Inferior parietal cortex (tissue), 1 donor: ENCODE measurements around the gene DLST.
"Not testable (repeated sequence)": the region's sequence is repeated elsewhere in the genome, so short reads cannot be mapped to it uniquely, and the experiment has no call there.

Source experiments
- DNase-seq: peaks from one replicate; pipeline ENCODE4 v3.0.0-alpha.2; 2016; ENCODE audit errors: extremely low spot score

The DLST gene

DNA sequence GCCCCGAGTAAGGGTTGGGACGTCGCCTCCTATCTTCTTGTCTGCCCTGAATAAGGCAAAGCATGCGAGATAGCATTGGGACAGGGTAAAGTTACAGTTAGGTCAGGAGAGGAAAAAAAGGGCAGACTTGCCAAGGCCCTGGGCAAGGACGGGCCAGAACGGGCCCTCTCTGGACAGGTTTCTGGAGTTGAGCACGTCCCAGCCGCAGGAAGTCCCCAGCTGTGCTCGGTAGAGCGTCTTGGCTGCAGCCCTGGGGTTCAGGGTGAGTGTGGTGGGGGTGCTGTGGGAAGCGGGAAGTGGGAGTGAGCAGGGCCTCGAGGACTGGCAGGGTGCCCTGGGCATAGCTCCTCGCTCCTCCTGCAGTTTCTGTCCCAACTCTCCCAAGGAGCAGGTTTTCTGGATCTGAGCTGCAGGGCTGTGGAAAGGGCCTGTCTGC, 35.9 kb downstream of the DLST start:
- no peak for DNase-seq

DNA sequence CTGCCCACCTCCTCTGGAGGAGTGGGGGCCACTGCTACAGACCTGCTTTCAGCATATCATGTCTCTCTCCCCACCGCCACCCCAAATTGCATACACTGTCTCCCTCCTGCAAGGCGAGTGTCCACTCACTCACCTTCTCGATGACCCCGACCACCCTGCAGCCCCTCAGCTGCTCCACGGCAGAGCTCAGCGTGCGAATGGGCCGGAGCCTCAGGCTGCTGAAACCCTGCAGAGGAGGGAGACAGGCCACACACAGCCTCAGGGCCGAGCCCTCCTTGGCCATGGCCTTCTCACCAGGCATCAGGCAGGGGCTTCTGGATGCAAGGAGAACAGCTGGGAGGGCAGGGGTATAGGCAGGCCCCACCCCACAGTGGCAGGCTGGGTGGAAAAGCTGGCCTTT, 36.7 kb downstream of the DLST start:
- no peak for DNase-seq

DNA sequence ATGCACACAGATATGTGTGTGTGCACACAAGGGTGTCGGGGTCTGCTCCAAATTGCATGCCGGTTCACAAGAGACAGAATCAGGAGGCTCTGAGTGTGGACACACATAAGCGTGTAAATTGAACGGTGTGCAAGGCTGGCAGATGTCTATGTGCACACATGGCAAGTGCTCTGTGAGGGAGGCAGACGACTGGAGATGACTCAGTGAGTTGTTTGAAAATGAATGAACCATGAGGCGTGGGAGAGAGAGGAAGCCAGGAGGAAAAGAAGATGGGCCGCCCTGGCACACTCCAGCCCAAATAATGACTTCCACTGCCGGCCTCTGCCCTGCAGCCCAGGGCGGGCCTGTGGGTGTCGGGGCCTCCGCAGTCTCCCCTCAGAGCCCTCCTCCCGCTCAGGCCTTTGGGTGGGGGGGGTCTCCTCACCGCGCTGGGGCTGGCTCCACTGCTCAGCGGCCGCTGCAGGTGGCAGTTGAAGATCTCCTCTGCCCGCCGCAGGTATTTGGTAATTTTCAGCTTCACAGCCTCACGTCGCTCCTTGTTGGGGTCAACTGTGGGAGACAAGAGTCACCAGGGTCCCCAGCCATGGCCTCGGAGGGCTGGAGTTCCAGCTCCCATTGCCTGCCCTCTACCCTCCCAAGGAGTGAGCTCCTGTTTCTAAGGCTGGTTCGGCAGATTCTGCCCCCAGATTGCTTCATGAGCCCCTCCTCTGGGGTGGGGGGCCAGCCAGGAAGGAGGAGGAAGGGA, 37.9 kb downstream of the DLST start:
- DNase-seq = no peak

DNA sequence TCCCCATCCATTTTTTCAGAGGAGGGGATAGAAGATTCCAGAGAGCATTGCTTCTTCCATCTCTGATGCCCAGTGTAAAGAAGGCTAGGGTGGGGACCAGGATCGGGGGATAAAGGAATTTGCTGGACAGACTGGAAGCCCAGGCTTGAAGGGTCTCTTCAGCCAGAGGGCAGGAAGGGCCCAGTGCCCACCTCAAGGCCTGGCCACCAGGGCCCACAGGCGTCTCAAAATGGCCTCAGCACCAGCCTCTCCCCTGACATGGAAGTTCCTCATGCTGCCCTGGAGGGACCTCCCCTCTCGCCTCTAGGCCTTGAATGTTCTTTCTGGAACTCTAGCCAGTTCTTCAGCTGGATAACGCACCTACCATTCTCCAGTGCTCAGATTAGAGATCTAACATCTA, 38.6 kb downstream of the DLST start:
- DNase-seq = no peak

DNA sequence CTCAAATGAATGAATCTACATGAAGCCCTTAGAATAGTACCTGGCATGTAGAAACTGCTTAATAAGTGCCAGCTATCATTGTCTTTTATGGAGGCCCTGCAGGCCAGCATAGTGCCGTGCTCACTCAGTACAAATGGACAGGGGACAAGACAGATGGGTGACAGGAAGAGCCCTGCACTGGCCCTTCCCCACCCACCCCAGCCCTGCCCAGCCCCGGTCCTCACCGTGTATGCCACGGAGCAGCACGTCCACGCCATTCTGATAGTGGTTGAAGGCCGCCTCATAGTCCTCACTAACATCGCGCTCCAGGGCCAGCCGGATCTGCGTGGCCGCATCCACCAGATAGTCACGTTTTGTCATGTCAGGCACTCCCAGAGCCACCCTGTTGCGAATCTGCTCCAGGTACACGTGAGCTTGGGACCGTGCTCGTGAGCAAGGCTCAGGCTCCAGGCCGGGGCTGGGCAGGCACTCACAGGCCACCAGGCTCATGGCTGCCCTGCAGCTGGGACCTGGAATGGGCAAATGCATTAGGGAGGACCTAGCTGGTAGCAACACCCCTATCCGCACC, 39.4 kb downstream of the DLST start:
- no peak for DNase-seq

DNA sequence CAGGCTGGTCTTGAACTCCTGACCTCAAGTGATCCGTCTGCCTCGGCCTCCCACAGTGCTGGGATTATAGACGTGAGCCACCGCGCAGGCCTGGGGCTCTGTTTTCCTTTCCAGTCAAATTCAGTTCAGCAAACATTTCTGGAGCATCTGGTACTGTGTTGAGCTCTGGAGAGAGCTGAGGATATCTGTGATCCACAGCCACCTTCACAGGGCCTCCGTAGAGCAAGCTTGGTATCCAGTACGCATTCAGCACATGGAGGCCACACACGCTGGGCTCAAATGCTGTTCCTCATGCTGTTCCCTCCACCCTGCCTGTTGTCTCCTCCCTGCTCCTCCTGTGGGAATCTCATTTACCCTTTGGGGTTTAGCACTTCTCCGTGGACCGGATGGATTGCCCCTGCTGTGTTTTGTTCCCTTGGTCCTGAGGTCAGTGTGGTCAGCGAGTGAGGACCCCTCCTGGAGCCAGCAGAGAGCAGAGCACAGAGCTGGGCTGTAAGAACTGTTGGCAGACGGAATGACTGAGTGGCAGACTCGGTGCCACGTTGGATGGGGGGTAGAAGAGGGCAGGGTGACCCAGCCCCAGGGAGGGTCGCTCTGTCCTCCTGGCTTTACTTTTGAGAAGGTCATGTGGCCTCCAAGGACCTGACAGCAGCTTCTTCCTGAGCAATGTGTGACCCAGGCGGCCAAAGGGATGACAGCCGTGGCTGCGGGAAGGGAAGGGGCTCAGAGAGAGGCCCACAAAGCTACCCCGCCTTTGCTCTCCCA, 40.5 kb downstream of the DLST start:
- DNase-seq = no peak

DNA sequence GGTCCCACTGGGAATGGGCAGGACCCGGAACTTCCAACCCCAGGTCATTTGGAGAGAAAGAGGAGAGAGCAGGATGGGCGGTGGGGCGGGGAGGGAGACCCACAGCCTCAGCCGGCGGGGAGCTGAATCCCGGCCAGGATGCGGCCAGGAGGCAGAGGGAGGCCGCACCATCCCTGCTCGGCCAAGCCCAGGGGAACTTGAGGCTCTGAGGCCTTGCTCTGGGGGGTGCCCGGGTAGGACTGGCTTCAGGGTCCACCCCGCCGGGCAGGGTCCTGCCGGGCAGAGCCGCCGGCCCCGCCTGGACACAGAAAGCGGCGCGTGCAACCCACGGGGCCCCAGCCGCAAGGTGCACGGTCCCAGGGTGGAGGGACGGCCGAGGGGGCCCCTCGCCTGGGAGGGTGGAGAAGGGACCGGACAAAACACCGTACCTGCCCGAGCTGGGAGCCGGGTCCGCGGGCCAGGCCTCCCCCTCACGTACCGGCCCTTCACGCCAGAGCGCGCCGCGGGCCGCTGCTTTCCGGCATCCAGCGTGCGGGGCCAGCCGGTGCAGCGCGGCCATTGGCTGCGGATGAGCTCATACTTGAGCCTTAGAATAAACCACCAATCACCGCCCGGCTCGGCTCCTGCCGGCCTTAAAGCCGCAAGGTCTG, 41.2 kb downstream of the DLST start, which contains the start of gene RPS6KL1:
RPS6KL1 (minus strand) TSS at position 509 of the 650 bp plus-strand sequence. CDS start 1,719 bp downstream, outside the sequence.
- DNase-seq = peak; percentile 87

DNA sequence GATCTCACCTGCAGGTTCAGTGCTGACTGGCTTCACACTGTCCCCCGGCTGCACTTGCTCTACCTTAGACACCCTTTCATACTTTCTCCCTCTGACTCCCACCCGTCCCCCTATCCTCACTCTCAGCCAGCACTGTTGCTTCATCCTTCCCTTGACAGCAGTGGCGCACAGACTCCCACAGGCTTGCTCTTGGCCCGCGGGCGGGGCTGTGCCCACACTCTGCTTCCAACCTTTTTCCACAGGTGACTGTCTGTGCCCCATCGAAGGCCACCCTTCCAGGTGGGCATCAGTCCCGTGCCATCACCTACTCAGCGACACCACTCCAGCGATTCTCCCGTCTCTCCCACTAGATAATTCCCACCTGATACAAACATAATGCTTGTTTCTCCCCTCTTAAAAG, 42.3 kb downstream of the DLST start:
- DNase-seq = no peak

DNA sequence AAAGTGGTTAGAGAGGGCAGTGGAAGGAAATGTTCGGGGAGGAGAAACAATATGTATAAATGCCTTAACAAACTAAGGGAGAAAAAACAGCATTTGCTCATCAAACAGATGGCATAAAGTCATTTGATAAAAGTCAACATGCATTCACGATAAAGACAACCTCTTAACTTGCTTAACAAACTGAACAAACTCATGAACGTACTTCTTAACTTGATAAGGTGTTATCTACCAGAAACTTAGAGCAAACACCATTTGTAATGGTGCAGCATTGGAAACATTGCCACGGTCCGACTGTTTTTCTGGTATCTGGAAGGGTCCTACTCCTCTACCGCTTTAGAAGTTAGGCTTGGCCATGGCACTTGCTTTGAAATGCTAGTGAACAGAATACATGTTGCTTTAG, 45.5 kb downstream of the DLST start:
- DNase-seq = no peak

DNA sequence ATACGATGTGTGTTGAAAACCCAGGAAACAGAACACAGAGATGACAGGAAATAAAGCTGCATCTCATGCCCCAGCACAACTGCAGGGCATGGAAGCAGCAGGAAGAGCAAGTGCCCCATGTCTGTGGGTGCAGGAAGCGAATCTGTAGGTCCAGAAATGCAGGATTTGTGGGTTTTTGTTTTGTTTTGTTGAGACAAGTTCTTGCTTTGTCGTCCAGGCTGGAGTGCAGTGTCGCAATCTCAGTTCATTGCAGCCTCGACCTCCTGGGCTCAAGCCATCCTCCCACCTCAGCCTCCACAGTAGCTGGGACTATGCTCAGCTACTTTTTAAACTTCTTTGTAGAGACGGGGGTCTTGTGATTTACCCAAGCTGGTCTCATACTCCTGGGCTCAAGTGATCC, 47.5 kb downstream of the DLST start:
- DNase-seq = no peak

DNA sequence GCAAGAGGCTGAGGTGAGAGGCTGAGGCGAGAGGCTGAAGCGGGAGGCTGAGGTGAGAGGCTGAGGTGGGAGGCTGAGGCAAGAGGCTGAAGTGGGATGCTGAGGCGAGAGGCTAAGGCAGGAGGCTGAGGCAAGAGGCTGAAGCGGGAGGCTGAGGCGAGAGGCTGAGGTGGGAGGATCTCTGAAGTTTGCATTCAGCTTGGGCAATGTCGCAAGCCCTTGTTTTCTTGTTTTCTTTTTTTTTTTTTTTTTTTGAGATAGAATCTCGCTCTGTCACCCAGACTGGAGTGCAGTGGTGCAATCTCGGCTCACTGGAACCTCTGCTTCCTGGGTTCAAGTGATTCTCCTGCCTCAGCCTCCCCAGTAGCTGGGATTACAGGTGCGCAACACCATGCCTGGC, 50.0 kb downstream of the DLST start:
- not testable (repeated sequence) for DNase-seq

DNA sequence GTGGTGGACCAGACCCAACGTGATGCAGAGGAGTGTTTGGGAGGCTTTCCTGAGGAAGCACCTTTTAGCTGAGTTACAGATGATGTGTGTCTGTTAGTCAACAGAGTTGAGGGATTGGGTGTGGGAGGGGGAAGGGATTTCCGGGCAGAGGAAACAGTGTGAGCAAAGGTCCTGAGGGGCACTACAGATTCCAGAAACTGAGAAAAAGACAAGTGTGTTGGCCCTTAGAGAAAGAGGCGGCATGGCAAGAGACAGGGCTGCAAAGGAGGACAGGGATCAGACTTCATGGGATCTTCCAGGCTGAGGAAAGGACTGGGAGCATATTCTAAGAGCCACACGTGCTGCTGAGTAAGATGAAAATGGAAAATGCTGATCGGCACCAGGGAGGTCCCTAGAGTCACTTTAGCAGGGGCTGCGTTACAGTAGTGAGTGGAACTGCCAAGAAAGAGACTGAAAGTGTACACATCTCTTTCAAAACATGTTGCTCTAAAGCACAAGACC, 50.7 kb downstream of the DLST start:
- no peak for DNase-seq

DNA sequence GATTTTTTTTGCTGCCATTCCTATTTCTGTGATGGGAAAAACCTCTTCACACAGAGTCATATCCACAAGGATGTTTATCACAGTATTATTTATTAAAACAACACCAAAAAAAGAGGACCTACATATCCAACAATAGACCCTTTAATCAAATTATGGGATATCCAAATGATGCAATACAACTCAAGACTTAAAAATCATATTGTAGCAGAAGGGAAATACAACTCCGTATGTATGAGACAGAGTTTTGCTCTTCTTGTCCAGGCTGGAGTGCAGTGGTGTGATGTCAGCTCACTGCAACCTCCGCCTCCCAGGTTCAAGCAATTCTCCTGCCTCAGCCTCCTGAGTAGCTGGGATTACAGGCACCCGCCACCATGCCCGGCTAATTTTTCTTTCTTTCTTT, 51.2 kb downstream of the DLST start:
- not testable (repeated sequence) for DNase-seq

DNA sequence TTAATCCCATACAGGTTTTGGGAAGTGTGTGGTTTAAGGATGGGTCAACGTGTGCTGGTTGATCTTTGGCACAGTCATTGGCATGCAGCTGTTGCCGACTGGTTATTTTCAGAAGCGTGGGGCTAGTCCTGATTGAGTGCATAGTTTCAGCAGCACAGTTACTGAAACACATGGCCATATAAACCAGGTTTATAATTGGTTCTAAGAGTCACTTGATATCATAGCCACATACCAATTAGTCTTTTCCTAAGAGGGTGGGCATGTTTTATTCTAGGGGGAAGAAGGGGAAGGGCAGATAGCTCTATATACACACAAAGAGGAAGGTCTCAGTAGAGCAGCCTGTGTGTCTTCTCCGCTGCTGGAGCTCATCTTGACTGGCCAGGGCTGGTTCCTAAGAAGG, 52.3 kb downstream of the DLST start:
- no peak for DNase-seq

DNA sequence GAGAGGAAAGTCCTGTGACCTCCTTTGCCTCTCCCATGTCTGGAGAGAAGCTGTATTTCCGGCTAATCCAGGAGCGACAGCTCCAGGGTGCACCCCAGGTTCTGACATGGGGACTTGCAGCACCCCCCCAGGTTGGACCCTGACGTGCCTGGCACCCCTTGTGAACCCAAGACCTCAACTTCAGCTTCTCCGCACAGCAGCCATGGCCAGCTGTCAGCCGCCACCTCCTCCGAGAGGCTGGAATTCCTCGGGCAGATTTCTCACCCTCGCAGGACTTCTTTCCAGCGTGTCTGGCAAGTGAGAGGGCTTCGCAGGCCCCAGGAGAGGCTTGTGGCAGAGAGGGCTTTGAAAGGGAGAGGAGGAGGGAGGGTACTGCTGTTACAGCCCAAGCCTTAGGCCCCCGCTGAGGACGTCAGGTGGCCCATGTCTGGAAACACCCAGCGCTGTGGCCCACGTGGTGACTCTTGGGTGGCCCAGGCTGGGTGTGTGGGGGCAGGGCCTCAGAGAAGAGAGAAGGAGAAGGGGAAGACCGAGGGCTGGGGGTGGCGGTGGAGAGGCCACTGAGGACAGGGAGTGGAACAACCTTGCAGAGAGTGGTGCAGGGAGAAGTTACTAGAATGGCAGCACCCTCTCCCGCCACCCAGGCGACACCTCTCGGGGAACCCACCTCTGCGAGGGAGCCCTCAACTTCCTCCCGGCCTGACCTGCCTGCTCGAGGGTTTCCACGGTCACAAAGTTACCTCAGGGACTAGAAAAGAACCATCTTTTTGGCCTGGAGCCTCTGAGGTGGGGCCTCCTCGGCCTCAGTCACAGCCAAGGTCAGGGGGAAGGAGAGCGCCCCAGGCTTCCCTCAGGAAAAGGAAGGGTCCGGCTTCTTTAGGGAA, 53.0 kb downstream of the DLST start:
- no peak for DNase-seq

DNA sequence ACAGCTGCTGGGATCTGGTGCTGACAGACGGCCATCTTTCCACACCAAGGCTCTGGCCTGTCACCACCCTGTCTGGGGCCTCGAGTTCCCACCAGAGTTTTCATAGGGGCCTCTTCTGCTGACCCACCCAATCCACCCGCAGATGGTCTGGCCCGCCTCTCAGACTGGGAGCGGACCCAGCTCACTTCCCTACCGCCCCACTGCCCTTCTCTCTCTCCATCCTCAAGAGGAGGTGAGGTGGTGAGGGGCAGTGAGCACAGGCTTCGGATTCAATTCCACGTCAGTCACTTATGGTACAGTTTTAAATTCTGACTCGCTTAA, 53.6 kb downstream of the DLST start:
- DNase-seq = no peak

DNA sequence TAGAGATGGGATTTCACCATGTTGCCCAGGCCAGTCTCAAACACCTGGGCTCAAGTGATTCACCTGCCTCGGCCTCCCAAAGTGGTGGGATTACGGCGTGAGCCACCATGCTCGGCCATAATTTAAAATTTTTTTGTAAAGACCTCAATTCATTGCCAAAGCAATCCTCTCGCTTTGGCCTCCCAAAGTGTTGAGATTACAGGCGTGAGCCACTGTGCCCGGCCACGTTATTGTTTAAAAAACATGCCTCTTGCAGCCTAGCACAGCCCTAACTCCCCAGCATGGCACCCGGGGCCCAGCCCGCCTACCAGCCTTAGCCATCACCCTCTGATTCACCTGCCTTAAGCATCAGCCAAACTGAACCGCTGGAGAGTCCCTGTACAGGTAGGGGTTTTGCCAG, 54.4 kb downstream of the DLST start:
- DNase-seq = no peak

DNA sequence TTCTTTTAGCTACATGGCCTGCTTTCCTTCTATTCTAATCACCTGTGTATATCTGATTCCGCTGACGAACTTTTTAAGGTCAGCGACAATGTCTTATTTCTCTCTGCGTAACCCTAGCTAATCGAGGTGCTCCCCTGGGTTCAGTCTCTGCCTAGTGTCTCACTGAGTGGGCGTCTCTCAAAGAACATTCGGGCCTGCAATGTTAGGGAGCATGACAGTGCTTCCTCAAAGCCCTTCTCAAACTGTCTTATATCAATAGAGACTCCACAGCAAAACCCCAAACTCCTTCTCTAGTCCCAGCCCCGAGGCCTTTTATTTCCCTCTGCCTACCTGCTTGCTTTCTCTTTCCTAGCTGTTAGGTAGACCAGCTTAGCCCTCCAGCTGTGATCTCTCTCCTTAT, 55.0 kb downstream of the DLST start:
- DNase-seq = no peak

DNA sequence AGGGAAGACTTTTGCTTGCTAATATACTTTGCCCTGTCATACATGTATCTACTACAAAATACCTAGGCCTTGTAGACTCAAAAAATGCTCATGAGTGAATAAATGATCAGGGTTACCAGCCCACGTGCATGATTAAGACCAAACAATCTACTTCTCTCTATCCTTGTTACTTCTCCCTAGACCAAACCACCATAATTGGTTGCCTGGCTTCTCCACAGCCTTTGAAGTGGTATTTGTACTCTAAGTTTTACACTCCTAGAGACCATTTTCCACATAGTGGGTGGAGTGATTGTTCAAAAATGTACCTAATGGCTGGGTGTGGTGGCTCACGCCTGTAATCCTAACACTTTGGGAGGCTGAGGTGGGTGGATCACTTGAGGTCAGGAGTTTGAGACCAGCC, 55.5 kb downstream of the DLST start:
- DNase-seq = no peak

DNA sequence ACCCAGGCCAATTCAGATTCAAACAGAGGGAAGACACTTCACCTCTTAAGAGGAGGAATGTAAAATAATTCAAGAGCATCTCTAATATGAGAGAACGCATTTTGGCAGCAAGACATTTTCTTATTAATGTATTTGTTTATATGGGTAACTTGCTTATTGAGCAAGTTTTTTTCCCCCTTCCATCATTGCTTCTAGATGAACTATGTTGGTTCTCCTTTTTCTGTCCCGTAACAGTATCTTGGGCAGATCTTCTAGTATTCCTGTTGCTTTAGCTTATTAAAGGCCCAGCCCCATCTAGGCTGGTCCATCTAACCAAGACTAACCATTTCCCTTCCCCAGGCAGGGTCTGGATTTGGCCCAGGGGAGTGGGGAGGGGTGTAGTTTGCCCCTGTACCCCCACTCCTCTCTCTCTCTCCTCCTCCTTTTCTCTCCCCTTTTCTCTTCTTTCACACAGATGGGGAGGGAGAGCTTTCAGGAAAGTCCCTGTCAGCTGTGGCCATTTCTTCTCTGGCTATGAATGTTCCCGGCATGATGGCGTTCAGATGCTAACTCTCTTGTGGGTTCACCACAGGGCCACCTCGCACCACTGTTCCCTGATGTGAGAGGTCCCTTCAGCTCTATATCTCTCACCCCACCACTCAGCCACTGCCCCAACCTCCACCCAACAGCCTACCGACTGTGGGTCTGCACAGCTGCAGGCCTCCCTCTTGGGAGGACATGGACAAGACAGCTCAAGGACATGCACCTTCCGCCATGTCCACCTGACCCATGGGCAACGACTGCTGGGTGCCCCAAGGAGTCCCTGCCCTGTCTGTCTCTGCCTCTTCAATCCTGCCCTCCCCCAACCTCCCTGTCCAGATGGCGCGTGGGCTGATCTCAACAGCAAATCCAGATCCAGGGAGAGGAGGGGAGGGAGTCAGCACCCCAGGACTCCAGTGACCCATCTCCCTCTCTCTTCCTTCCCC, 57.1 kb downstream of the DLST start:
- no peak for DNase-seq
